CD4-positive, alpha-beta T cell (primary cell): Measurements from ENCODE around the gene FKBP9. TPM values are rescaled to one million over a fixed set of nuclear protein-coding genes. Genes with fewer than 3 reads are reported as not detected.

ENCODE experiments used
- ATAC-seq: fragments of 200-7000 bp; cut with Tn5 transposase; one replicate; pipeline ENCODE4 v1.10.0; 2022; ENCODE audit warnings: mild to moderate bottlenecking; ENCODE audit not compliant: poor library complexity
- CTCF ChIA-PET: fragments of 350-600 bp; sonication (Branson Sonifier 250); formaldehyde crosslinking; loops from one replicate; lab custom pipeline; 2021; ENCODE audit warnings: antibody characterized with exemption, inconsistent platforms; lab: Charles Lee
- POLR2A ChIA-PET: fragments of 350-600 bp; sonication (Branson Sonifier 250); formaldehyde crosslinking; loops from one replicate; lab custom pipeline; 2021; ENCODE audit warnings: antibody characterized with exemption, inconsistent platforms; lab: Charles Lee
- DNase-seq, 14 experiments: peaks; one replicate each; pipeline ENCODE4 v3.0.0-alpha.2; 2013 to 2020; ENCODE audit warnings: mixed read lengths in 2 of 14
- H3K27ac ChIP-seq, 2 donors: one replicate each; pipeline versions ENCODE4 v1.5.1 to v1.7.0; 2013; ENCODE audit warnings: low read length in 2 of 2, low read depth in 1 of 2, mild to moderate bottlenecking in 1 of 2
- H3K27me3 ChIP-seq, 2 experiments: 1 replicate in 1 of 2; 2 replicates in 1 of 2; pipeline versions ENCODE4 v1.6.1 to v1.7.0; 2013; ENCODE audit warnings: low read length in 2 of 2, control low read depth in 1 of 2, mild to moderate bottlenecking in 1 of 2, moderate library complexity in 1 of 2; ENCODE audit not compliant: insufficient read depth in 2 of 2, control insufficient read depth in 1 of 2
- H3K36me3 ChIP-seq: one replicate; pipeline ENCODE4 v1.6.1; 2013; ENCODE audit warnings: low read length, control low read depth; ENCODE audit not compliant: insufficient read depth
- H3K4me1 ChIP-seq: one replicate; pipeline ENCODE4 v1.6.1; 2013; ENCODE audit warnings: low read length, control low read depth; ENCODE audit not compliant: insufficient read depth
- H3K4me3 ChIP-seq: one replicate; pipeline ENCODE4 v1.5.1; 2013; ENCODE audit warnings: mild to moderate bottlenecking, low read length, moderate library complexity
- H3K9me3 ChIP-seq, 2 experiments: 1 replicate in 1 of 2; 2 replicates in 1 of 2; pipeline versions ENCODE4 v1.6.1 to v1.7.0; 2013; ENCODE audit warnings: low read length in 2 of 2, mild to moderate bottlenecking in 2 of 2, control low read depth in 1 of 2, moderate library complexity in 1 of 2; ENCODE audit not compliant: control insufficient read depth in 1 of 2, insufficient read depth in 1 of 2
- H3K27ac Mint-ChIP-seq: one replicate; pipeline ENCODE4 v1.8.0; 2020; ENCODE audit warnings: mixed read lengths
- H3K27me3 Mint-ChIP-seq: one replicate; pipeline ENCODE4 v1.8.0; 2021; ENCODE audit warnings: mixed read lengths
- H3K36me3 Mint-ChIP-seq: one replicate; pipeline ENCODE4 v1.8.0; 2021; ENCODE audit warnings: low read depth, mixed read lengths
- H3K4me1 Mint-ChIP-seq: one replicate; pipeline ENCODE4 v1.8.0; 2021; ENCODE audit warnings: low read depth, mixed read lengths
- H3K4me3 Mint-ChIP-seq: one replicate; pipeline ENCODE4 v1.8.0; 2020; ENCODE audit warnings: mild to moderate bottlenecking, mixed read lengths
- H3K9me3 Mint-ChIP-seq: one replicate; pipeline ENCODE4 v1.8.0; 2020; ENCODE audit warnings: mixed read lengths
- intact Hi-C, 2 experiments: fragments of 100-400 bp; cut with DNase I in 1 of 2; cut with micrococcal nuclease in 1 of 2; formaldehyde crosslinking; loops; one replicate each; pipeline versions ENCODE4 v1.15.1 to v1.9.0; 2023 to 2025; cut with DNase I, micrococcal nuclease
- total RNA-seq, 174 experiments: library from RNA in 2 of 174; stranded (reverse) in 2 of 174; gene quantifications; one replicate each; pipeline ENCODE4 v1.2.3 and lab custom pipeline; 2021 to 2026
- TF ChIP-seq, protein P1 (sequence below): fragments of 200-600 bp; IDR thresholded peaks from one replicate; pipeline ENCODE4 v1.8.0; 2022; ENCODE audit warnings: antibody characterized with exemption, mild to moderate bottlenecking

FKBP9 gene
- total RNA-seq, 2 experiments from 2014 or later = not detected

DNA sequence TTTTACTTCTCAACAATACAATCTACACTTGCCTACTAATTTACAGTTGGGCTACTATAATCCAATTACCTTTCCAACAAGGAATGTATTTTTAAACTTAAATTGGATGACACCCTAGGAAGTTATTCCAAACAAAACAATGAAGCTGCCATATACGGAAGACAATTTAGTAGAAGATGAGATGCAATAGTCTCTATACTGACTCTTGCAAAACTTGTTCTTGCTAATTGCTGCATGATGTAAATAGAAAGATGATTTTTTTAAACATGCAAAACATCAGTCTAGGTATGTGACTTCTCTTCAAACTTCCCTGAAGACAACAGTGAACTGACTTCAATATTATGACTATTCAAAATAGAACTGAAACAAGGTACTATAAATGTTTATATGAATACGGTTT, 87.7 kb downstream of the FKBP9 start:
- Histone ChIP-seq H3K36me3 (no peaks in the 10 kb centered on the region), H3K27ac (no peak overlapping the region), H3K9me3 (no peaks in the 10 kb centered on the region), H3K4me1 (peaks cover 9% of the 10 kb centered on the region), H3K27me3 (no peaks in the 10 kb centered on the region), H3K4me3 (no peak overlapping the region)
- ChIA-PET POLR2A (interaction anchor here (1.3 kb wide), 1 partner anchor 18 kb away, joined by 5 read pairs; the partner anchor contains the start of gene NT5C3A), CTCF (interaction anchor here (1.7 kb wide), 1 partner anchor 65 kb away, joined by 5 read pairs; the partner anchor contains the start of gene RP9)
- Mint-ChIP-seq H3K36me3 (no peaks in the 10 kb centered on the region), H3K4me3 (no peak overlapping the region), H3K9me3 (no peaks in the 10 kb centered on the region), H3K27ac (peak overlapping the region; percentile 35), H3K4me1 (peaks cover 64% of the 10 kb centered on the region), H3K27me3 (no peaks in the 10 kb centered on the region)
- DNase-seq (no peak), ATAC-seq (no peak)
- TF ChIP-seq, protein P1, sequence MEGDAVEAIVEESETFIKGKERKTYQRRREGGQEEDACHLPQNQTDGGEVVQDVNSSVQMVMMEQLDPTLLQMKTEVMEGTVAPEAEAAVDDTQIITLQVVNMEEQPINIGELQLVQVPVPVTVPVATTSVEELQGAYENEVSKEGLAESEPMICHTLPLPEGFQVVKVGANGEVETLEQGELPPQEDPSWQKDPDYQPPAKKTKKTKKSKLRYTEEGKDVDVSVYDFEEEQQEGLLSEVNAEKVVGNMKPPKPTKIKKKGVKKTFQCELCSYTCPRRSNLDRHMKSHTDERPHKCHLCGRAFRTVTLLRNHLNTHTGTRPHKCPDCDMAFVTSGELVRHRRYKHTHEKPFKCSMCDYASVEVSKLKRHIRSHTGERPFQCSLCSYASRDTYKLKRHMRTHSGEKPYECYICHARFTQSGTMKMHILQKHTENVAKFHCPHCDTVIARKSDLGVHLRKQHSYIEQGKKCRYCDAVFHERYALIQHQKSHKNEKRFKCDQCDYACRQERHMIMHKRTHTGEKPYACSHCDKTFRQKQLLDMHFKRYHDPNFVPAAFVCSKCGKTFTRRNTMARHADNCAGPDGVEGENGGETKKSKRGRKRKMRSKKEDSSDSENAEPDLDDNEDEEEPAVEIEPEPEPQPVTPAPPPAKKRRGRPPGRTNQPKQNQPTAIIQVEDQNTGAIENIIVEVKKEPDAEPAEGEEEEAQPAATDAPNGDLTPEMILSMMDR = no peak
- intact Hi-C loops = loop anchor here (5.0 kb wide), 2 partner anchors 103 to 153 kb away; partner anchors contain the start of gene KBTBD2 (in 1 of the 2)

- ATAC-seq (no peak), DNase-seq (no peak)
- POLR2A ChIA-PET = interaction anchor here (1.8 kb wide), 1 partner anchor 8 kb away, joined by 8 read pairs; no protein-coding TSS in a partner anchor
- Mint-ChIP-seq H3K4me3 (no peak overlapping the region), H3K9me3 (no peaks in the 10 kb centered on the region), H3K27ac (no peak overlapping the region), H3K36me3 (no peaks in the 10 kb centered on the region), H3K27me3 (no peaks in the 10 kb centered on the region), H3K4me1 (peaks cover 66% of the 10 kb centered on the region)
- H3K27me3 ChIP-seq = no peaks in the 10 kb centered on the region
- H3K4me3 ChIP-seq = no peak overlapping the region
- no peaks in the 10 kb centered on the region for H3K36me3 ChIP-seq
- CTCF ChIA-PET = no interaction called here
- H3K9me3 ChIP-seq = no peaks in the 10 kb centered on the region
- no peak overlapping the region for H3K27ac ChIP-seq
- intact Hi-C loops = loop anchor here in 1 of 2 experiments (5.0 kb wide), 1 partner anchor 106 kb away; no protein-coding TSS in a partner anchor
- TF ChIP-seq, protein P1 = no peak
- H3K4me1 ChIP-seq = peaks cover 11% of the 10 kb centered on the region
These were observed 91.0 kb downstream of the FKBP9 start for GRCh38 chr7:33048257-33048656.

DNA sequence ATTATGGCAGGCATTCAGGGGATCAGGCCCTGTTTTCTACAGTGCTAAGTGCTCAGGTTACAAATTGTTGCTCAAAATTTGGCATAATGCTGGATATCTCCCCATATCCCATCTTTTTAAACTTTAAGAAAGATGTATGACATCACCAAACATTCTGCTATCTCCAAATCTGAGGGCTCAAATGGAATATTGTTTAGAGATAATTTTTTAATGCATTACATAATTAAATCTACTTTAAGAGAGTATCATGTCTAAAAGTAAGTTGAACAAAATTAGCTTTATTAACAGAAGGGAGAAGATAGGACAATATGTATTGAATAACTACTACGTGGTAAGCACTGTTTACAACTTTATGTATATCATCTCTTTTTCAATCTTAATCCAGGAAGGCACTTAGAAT, 91.5 kb downstream of the FKBP9 start:
- Mint-ChIP-seq H3K9me3 (no peaks in the 10 kb centered on the region), H3K27ac (no peak overlapping the region), H3K4me1 (peaks cover 66% of the 10 kb centered on the region), H3K4me3 (no peak overlapping the region), H3K27me3 (no peaks in the 10 kb centered on the region), H3K36me3 (no peaks in the 10 kb centered on the region)
- Histone ChIP-seq H3K27ac (no peak overlapping the region), H3K27me3 (no peaks in the 10 kb centered on the region), H3K4me3 (no peak overlapping the region), H3K36me3 (no peaks in the 10 kb centered on the region), H3K4me1 (peaks cover 11% of the 10 kb centered on the region), H3K9me3 (no peaks in the 10 kb centered on the region)
- DNase-seq (no peak), ATAC-seq (no peak)
- TF ChIP-seq, protein P1 = no peak
- ChIA-PET POLR2A (interaction anchor here (1.8 kb wide), 1 partner anchor 9 kb away, joined by 8 read pairs; no protein-coding TSS in a partner anchor), CTCF (interaction anchor here (1.4 kb wide), 1 partner anchor 60 kb away, joined by 5 read pairs; the partner anchor contains the start of gene RP9)
- intact Hi-C loops = loop anchor here in 1 of 2 experiments (5.0 kb wide), 1 partner anchor 106 kb away; no protein-coding TSS in a partner anchor
